Measurements from ENCODE around the gene WDTC1.

The WDTC1 gene

GRCh38 chr1:27355683-27356082 is 121.3 kb downstream of the WDTC1 start:
- no peak for DNase-seq (ENCODE audit: low read depth in 2 of 2)

GRCh38 chr1:27356277-27356618 is 121.8 kb downstream of the WDTC1 start:
- no peak for DNase-seq (ENCODE audit: low read depth in 2 of 2)

- DNase-seq (ENCODE audit: low read depth in 2 of 2): no peak
Observed at GRCh38 chr1:27356619-27357280, 122.3 kb downstream of the WDTC1 start.

GRCh38 chr1:27357281-27358037 is 123.0 kb downstream of the WDTC1 start:
- DNase-seq (ENCODE audit: low read depth in 2 of 2): peak in 1 of 2 donors; percentile 52

All from stimulated activated CD8-positive, alpha-beta memory T cell treated with anti-CD3 and anti-CD28 coated beads, Interleukin-15, amount 100 ng/mL, for 4 hours (primary cell).